Neural progenitor cell (in vitro differentiated cells): ENCODE data around the gene PARN. TPM values are rescaled to one million over a fixed set of nuclear protein-coding genes. Genes with fewer than 3 reads are reported as not detected.

Experiments used
- DNase-seq: peaks from one replicate; pipeline ENCODE4 v3.0.0-alpha.2; 2016; ENCODE audit warnings: low spot score
- H2AFZ ChIP-seq: fragments of 200-600 bp; sonication (generic); replicated peaks from 2 replicates; pipeline ENCODE4 v1.6.1; 2016; ENCODE audit warnings: antibody characterized with exemption
- H3F3A ChIP-seq: fragments of 200-600 bp; sonication (generic); 2 replicates; pipeline ENCODE4 v1.6.1; 2016; ENCODE audit warnings: antibody characterized with exemption, low read depth
- H3K27ac ChIP-seq: fragments of 200-600 bp; sonication (generic); 2 replicates; pipeline ENCODE4 v1.5.1; 2016; ENCODE audit warnings: mild to moderate bottlenecking
- H3K27me3 ChIP-seq: fragments of 200-600 bp; sonication (generic); 2 replicates; pipeline ENCODE4 v1.6.1; 2016; ENCODE audit warnings: mild to moderate bottlenecking, moderate library complexity
- H3K36me3 ChIP-seq: fragments of 200-600 bp; sonication (generic); 2 replicates; pipeline ENCODE4 v1.5.1; 2016
- H3K4me1 ChIP-seq: fragments of 200-600 bp; sonication (generic); 2 replicates; pipeline ENCODE4 v1.6.1; 2016; ENCODE audit warnings: mixed run types
- H3K4me2 ChIP-seq: fragments of 200-600 bp; sonication (generic); 2 replicates; pipeline ENCODE4 v1.6.1; 2016
- H3K4me3 ChIP-seq: fragments of 200-600 bp; sonication (generic); 2 replicates; pipeline ENCODE4 v1.5.1; 2016
- H3K79me2 ChIP-seq: fragments of 200-600 bp; sonication (generic); 2 replicates; pipeline ENCODE4 v1.6.1; 2016; ENCODE audit warnings: low read depth
- H3K9ac ChIP-seq: fragments of 200-600 bp; sonication (generic); 2 replicates; pipeline ENCODE4 v1.6.1; 2016
- H3K9me3 ChIP-seq: fragments of 200-600 bp; sonication (generic); 2 replicates; pipeline ENCODE4 v1.5.1; 2016; ENCODE audit warnings: low read depth
- H4K20me1 ChIP-seq: fragments of 200-600 bp; sonication (generic); 2 replicates; pipeline ENCODE4 v1.6.1; 2016; ENCODE audit warnings: low read depth
- H3K27ac Mint-ChIP-seq: 3 replicates; pipeline ENCODE4 v1.8.0; 2021; ENCODE audit warnings: mixed read lengths
- H3K27me3 Mint-ChIP-seq: 2 replicates; pipeline ENCODE4 v1.8.0; 2022; ENCODE audit warnings: low read depth, mild to moderate bottlenecking, inconsistent platforms, moderate library complexity, mixed read lengths; ENCODE audit not compliant: insufficient read depth
- H3K36me3 Mint-ChIP-seq: 3 replicates; pipeline ENCODE4 v1.8.0; 2021; ENCODE audit warnings: mixed read lengths
- H3K4me1 Mint-ChIP-seq: 3 replicates; pipeline ENCODE4 v1.8.0; 2021; ENCODE audit warnings: mixed read lengths
- H3K4me3 Mint-ChIP-seq: 3 replicates; pipeline ENCODE4 v1.8.0; 2021; ENCODE audit warnings: mild to moderate bottlenecking, moderate library complexity, mixed read lengths
- H3K9me3 Mint-ChIP-seq: 3 replicates; pipeline ENCODE4 v1.8.0; 2020; ENCODE audit warnings: mixed read lengths
- CTCF ChIP-seq: fragments of 200-600 bp; sonication (generic); IDR thresholded peaks from 2 replicates; pipeline ENCODE4 v1.5.1; 2017; ENCODE audit warnings: antibody characterized with exemption, mild to moderate bottlenecking
- EZH2 ChIP-seq: fragments of 200-600 bp; sonication (generic); IDR thresholded peaks from 2 replicates; pipeline ENCODE4 v1.6.1; 2017; ENCODE audit warnings: antibody characterized with exemption, mild to moderate bottlenecking, moderate library complexity
- EZH2phosphoT487 ChIP-seq: fragments of 200-600 bp; sonication (generic); IDR thresholded peaks from 2 replicates; pipeline ENCODE4 v1.6.1; 2017; ENCODE audit warnings: antibody characterized with exemption
- total RNA-seq: library from RNA; depleted of rRNA; stranded (reverse); fragments of >200 nt; gene quantifications from 2 replicates; pipeline ENCODE4 v1.2.3, GENCODE V29; 2015; ENCODE audit warnings: low replicate concordance

PARN gene
- total RNA-seq, 1 donor from 2014 or later: 53.5 TPM

GRCh38 chr16:14449334-14449733 is 180.7 kb downstream of the PARN start:
- no peak for DNase-seq
- peaks cover 23% of the 10 kb centered on the region for H3K4me1 Mint-ChIP-seq
- H3K36me3 ChIP-seq: no peaks in the 10 kb centered on the region
- H3F3A ChIP-seq: no peaks in the 10 kb centered on the region
- peaks cover under 1% of the 10 kb centered on the region for H4K20me1 ChIP-seq
- no peak overlapping the region for H3K27ac Mint-ChIP-seq
- H3K27ac ChIP-seq: no peak overlapping the region
- H3K4me1 ChIP-seq: peaks cover 4% of the 10 kb centered on the region
- no peaks in the 10 kb centered on the region for H3K27me3 ChIP-seq
- no peak overlapping the region for H3K4me3 ChIP-seq
- peaks cover 2% of the 10 kb centered on the region for H3K27me3 Mint-ChIP-seq
- no peaks in the 10 kb centered on the region for H3K79me2 ChIP-seq
- no peak overlapping the region for H3K4me2 ChIP-seq
- TF ChIP-seq EZH2: no peak
- TF ChIP-seq EZH2phosphoT487: no peak
- no peak for TF ChIP-seq CTCF
- no peak overlapping the region for H3K9ac ChIP-seq
- H3K4me3 Mint-ChIP-seq: no peak overlapping the region
- no peaks in the 10 kb centered on the region for H3K9me3 Mint-ChIP-seq
- H3K36me3 Mint-ChIP-seq: no peaks in the 10 kb centered on the region
- no peak overlapping the region for H2AFZ ChIP-seq
- H3K9me3 ChIP-seq: no peaks in the 10 kb centered on the region

GRCh38 chr16:14448879-14449278 is 181.2 kb downstream of the PARN start:
- no peaks in the 10 kb centered on the region for H3K9me3 ChIP-seq
- H4K20me1 ChIP-seq: peaks cover 5% of the 10 kb centered on the region
- H3K4me1 ChIP-seq: peaks cover 8% of the 10 kb centered on the region
- H3K27me3 ChIP-seq: no peaks in the 10 kb centered on the region
- no peak overlapping the region for H3K4me2 ChIP-seq
- no peak overlapping the region for H3K27ac ChIP-seq
- no peak overlapping the region for H3K27ac Mint-ChIP-seq
- peaks cover 2% of the 10 kb centered on the region for H3K27me3 Mint-ChIP-seq
- H3K4me3 Mint-ChIP-seq: no peak overlapping the region
- H3K9me3 Mint-ChIP-seq: no peaks in the 10 kb centered on the region
- no peak for DNase-seq
- no peaks in the 10 kb centered on the region for H3K36me3 Mint-ChIP-seq
- H3K36me3 ChIP-seq: no peaks in the 10 kb centered on the region
- H3K4me1 Mint-ChIP-seq: peaks cover 25% of the 10 kb centered on the region
- H2AFZ ChIP-seq: no peak overlapping the region
- TF ChIP-seq CTCF: no peak
- no peak for TF ChIP-seq EZH2
- no peak for TF ChIP-seq EZH2phosphoT487
- no peak overlapping the region for H3K9ac ChIP-seq
- H3K79me2 ChIP-seq: no peaks in the 10 kb centered on the region
- H3K4me3 ChIP-seq: no peak overlapping the region
- no peaks in the 10 kb centered on the region for H3F3A ChIP-seq

- TF ChIP-seq EZH2: no peak
- TF ChIP-seq CTCF: no peak
- TF ChIP-seq EZH2phosphoT487: no peak
- peaks cover 2% of the 10 kb centered on the region for H3K27me3 Mint-ChIP-seq
These were observed 182.3 kb downstream of the PARN start for GRCh38 chr16:14447783-14448182.

More at GRCh38 chr16:14447783-14448182, 182.3 kb downstream of the PARN start:
- no peaks in the 10 kb centered on the region for H3K9me3 ChIP-seq
- no peaks in the 10 kb centered on the region for H3K36me3 ChIP-seq
- H3K4me1 ChIP-seq: peaks cover 8% of the 10 kb centered on the region
- no peaks in the 10 kb centered on the region for H3K79me2 ChIP-seq
- no peak overlapping the region for H2AFZ ChIP-seq
- no peak overlapping the region for H3K9ac ChIP-seq
- Mint-ChIP-seq H3K9me3 (no peaks in the 10 kb centered on the region), H3K27ac (no peak overlapping the region), H3K4me3 (no peak overlapping the region), H3K4me1 (peaks cover 28% of the 10 kb centered on the region), H3K36me3 (no peaks in the 10 kb centered on the region)
- no peaks in the 10 kb centered on the region for H3F3A ChIP-seq
- H3K4me2 ChIP-seq: no peak overlapping the region
- no peak overlapping the region for H3K4me3 ChIP-seq
- H4K20me1 ChIP-seq: peaks cover 5% of the 10 kb centered on the region
- H3K27ac ChIP-seq: no peak overlapping the region
- DNase-seq: no peak
- no peaks in the 10 kb centered on the region for H3K27me3 ChIP-seq
